K562 (cell line): ENCODE results near the gene TRAP1. TPM values are rescaled to one million over a fixed set of nuclear protein-coding genes. Genes with fewer than 3 reads are reported as not detected.

Experiments
- ATAC-seq: fragments of 200-7000 bp; cut with Tn5 transposase; 3 replicates; pipeline ENCODE4 v1.9.1; 2020; ENCODE audit warnings: moderate library complexity
- BruUV-seq: library from RNA; stranded (reverse); fragments of 400-500 nt; replicated peaks from 2 replicates; lab custom pipeline; 2021; lab: Mats Ljungman, UMichigan
- CTCF ChIA-PET: fragments of 300-600 bp; formaldehyde crosslinking; extraction: SDS; loops from one replicate; lab custom pipeline; 2021; ENCODE audit warnings: low intra/inter-chr PET ratio; lab: Yijun Ruan, JAX
- POLR2A ChIA-PET: fragments of 300-600, 350-650 bp; sonication (Branson Sonifier 250); formaldehyde crosslinking; extraction: SDS; loops from one replicate; lab custom pipeline; 2021; ENCODE audit warnings: antibody characterized with exemption, inconsistent platforms; lab: Yijun Ruan, JAX
- DNase-seq, 4 experiments: peaks; one replicate each; pipeline versions ENCODE4 v3.0.0 to v3.0.0-alpha.2; 2011 to 2018; ENCODE audit warnings: low spot score in 3 of 4, mixed read lengths in 3 of 4; ENCODE audit errors: extremely low read depth in 1 of 4
- FAIRE-seq: peaks from 2 replicates; lab custom pipeline; 2011; peaks lifted over from hg19 to GRCh38; lab: Jason Lieb, UNC
- H2AFZ ChIP-seq: 2 replicates; pipeline ENCODE4 v1.6.0; 2011; ENCODE audit warnings: low read depth, low read length, control low read depth, inconsistent platforms
- H3K27ac ChIP-seq: fragments of 200-600 bp; 3 replicates; pipeline ENCODE4 v1.8.0; 2011; ENCODE audit warnings: low read depth, mild to moderate bottlenecking, control low read depth, inconsistent platforms, low read length, moderate library complexity, mixed read lengths; ENCODE audit errors: extremely low read depth
- H3K27me3 ChIP-seq, 2 experiments: fragments of 300-600 bp in 1 of 2; 2 replicates in 1 of 2; 3 replicates in 1 of 2; pipeline versions ENCODE4 v1.6.0 to v1.8.0; 2011; ENCODE audit warnings: inconsistent platforms in 2 of 2, low read length in 2 of 2, mild to moderate bottlenecking in 1 of 2, mixed read lengths in 1 of 2, moderate library complexity in 1 of 2; ENCODE audit not compliant: control insufficient read depth in 2 of 2, insufficient read depth in 2 of 2
- H3K36me3 ChIP-seq: fragments of 300-600 bp; 3 replicates; pipeline ENCODE4 v1.8.0; 2011; ENCODE audit warnings: mild to moderate bottlenecking, low read length, inconsistent platforms; ENCODE audit not compliant: control insufficient read depth, insufficient read depth
- H3K4me1 ChIP-seq, 2 experiments: fragments of 200-600 bp in 1 of 2; replicated peaks in 1 of 2; 2 replicates in 1 of 2; 3 replicates in 1 of 2; pipeline versions ENCODE4 v1.5.1 to v1.8.0; 2011; ENCODE audit warnings: inconsistent platforms in 2 of 2, low read length in 2 of 2, mild to moderate bottlenecking in 1 of 2, mixed read lengths in 1 of 2, moderate library complexity in 1 of 2; ENCODE audit not compliant: control insufficient read depth in 2 of 2, insufficient read depth in 2 of 2
- H3K4me2 ChIP-seq: 2 replicates; pipeline ENCODE4 v1.6.1; 2011; ENCODE audit warnings: low read length, control low read depth, inconsistent platforms, mixed read lengths; ENCODE audit not compliant: insufficient read depth
- H3K4me3 ChIP-seq: fragments of 200-600 bp; sonication (generic), shearing (Covaris generic); 2 replicates; pipeline ENCODE4 v1.5.1; 2016; ENCODE audit warnings: control low read depth, inconsistent platforms
- H3K79me2 ChIP-seq: fragments of 200-600 bp; 3 replicates; pipeline ENCODE4 v1.8.0; 2011; ENCODE audit warnings: low read length, inconsistent platforms; ENCODE audit not compliant: control insufficient read depth, insufficient read depth
- H3K9ac ChIP-seq, 2 experiments: 2 replicates each; pipeline versions ENCODE4 v1.6.0 to v1.6.1; 2011; ENCODE audit warnings: low read depth in 2 of 2, low read length in 2 of 2, control low read depth in 1 of 2, inconsistent platforms in 1 of 2, mild to moderate bottlenecking in 1 of 2, mixed read lengths in 1 of 2; ENCODE audit not compliant: insufficient read depth in 1 of 2
- H3K9me1 ChIP-seq: one replicate; pipeline ENCODE4 v1.6.0; 2011; ENCODE audit warnings: inconsistent platforms, mild to moderate bottlenecking, low read length, moderate library complexity; ENCODE audit not compliant: control insufficient read depth, insufficient read depth
- H3K9me3 ChIP-seq: replicated peaks from 2 replicates; pipeline ENCODE4 v1.5.1; 2011; ENCODE audit warnings: low read depth, low read length, inconsistent platforms; ENCODE audit not compliant: control insufficient read depth, insufficient read depth
- H4K20me1 ChIP-seq: replicated peaks from 2 replicates; pipeline ENCODE4 v1.6.1; 2011; ENCODE audit warnings: low read length, inconsistent platforms, mixed read lengths; ENCODE audit not compliant: control insufficient read depth, insufficient read depth
- ARID2 ChIP-seq: fragments of 450-650 bp; IDR thresholded peaks from 2 replicates; pipeline ENCODE4 v1.6.1; 2017; ENCODE audit warnings: antibody characterized with exemption, mild to moderate bottlenecking
- HOXB6 ChIP-seq: fragments of 250-450 bp; sonication (Bioruptor Pico); IDR thresholded peaks from 2 replicates; pipeline ENCODE4 v1.5.1; 2022; ENCODE audit warnings: mild to moderate bottlenecking, borderline replicate concordance
- MITF ChIP-seq: IDR thresholded peaks from 2 replicates; pipeline ENCODE4 v1.6.1; 2014; ENCODE audit warnings: antibody characterized with exemption
- MYC ChIP-seq, 2 experiments: fragments of 250-450 bp in 1 of 2; sonication (Bioruptor Pico) in 1 of 2; IDR thresholded peaks; 2 replicates each; pipeline versions ENCODE4 v1.5.1 to v1.6.1; 2012 to 2021; ENCODE audit warnings: low read depth in 2 of 2, borderline replicate concordance in 1 of 2, improper control_type of control experiment in 1 of 2, low read length in 1 of 2, mild to moderate bottlenecking in 1 of 2, moderate library complexity in 1 of 2
- RFX5 ChIP-seq: IDR thresholded peaks from 2 replicates; pipeline ENCODE4 v1.6.1; 2011; ENCODE audit warnings: low read depth, mild to moderate bottlenecking, improper control_type of control experiment, low read length
- RHOXF2B ChIP-seq: fragments of 250-450 bp; sonication (Bioruptor Pico); conservative IDR thresholded peaks from 2 replicates; pipeline ENCODE4 v1.5.1; 2021
- TAF1 ChIP-seq: IDR thresholded peaks from 2 replicates; pipeline ENCODE4 v1.6.1; 2011; ENCODE audit warnings: mild to moderate bottlenecking, low read length, moderate library complexity; ENCODE audit not compliant: insufficient read depth, control insufficient read depth, severe bottlenecking; ENCODE audit errors: extremely low read depth
- TGIF2 ChIP-seq: sonication (generic); formaldehyde crosslinking; IDR thresholded peaks from 2 replicates; pipeline ENCODE4 v1.8.1; 2022; ENCODE audit warnings: mild to moderate bottlenecking, missing genetic modification reagents, moderate library complexity
- ZFP1 ChIP-seq: fragments of 450-650 bp; formaldehyde crosslinking; IDR thresholded peaks from 2 replicates; pipeline ENCODE4 v1.4.0; 2020; ENCODE audit warnings: mild to moderate bottlenecking, mixed read lengths
- ZNF280B ChIP-seq: fragments of 250-450 bp; sonication (Bioruptor Pico); IDR thresholded peaks from 2 replicates; pipeline ENCODE4 v1.5.1; 2021; ENCODE audit warnings: mild to moderate bottlenecking
- ZNF445 ChIP-seq: fragments of 250-450 bp; sonication (Bioruptor Pico); IDR thresholded peaks from 2 replicates; pipeline ENCODE4 v1.4.0; 2020; ENCODE audit warnings: low read depth, mild to moderate bottlenecking, moderate library complexity
- ZNF583 ChIP-seq: fragments of 250-450 bp; sonication (Bioruptor Pico); IDR thresholded peaks from 2 replicates; pipeline ENCODE4 v1.4.0; 2020
- ZNF830 ChIP-seq: fragments of 250-450 bp; sonication (Bioruptor Pico); IDR thresholded peaks from 2 replicates; pipeline ENCODE4 v1.5.0; 2021; ENCODE audit warnings: mild to moderate bottlenecking
- WGBS: fragments of 100-300 bp; shearing (Covaris generic); methylation state at CpG from one replicate; pipeline ENCODE4 v1.1.6; 2016; ENCODE audit warnings: low coverage, mixed read lengths; ENCODE audit not compliant: insufficient coverage; ENCODE audit errors: missing lambda C conversion rate; 5-methylcytosine and 5-hydroxymethylcytosine counted together
- in situ Hi-C: fragments of 300-500 bp; cut with MboI; formaldehyde crosslinking; loops from 4 replicates; pipeline ENCODE4 v1.15.0; 2018; ENCODE audit warnings: inconsistent platforms, mixed read lengths
- intact Hi-C: fragments of 100-400 bp; cut with micrococcal nuclease; formaldehyde crosslinking; loops from 2 replicates; pipeline ENCODE4 v1.14.2; 2022
- polyA plus RNA-seq, 8 experiments: library from polyadenylated mRNA; depleted of rRNA in 4 of 8; stranded (reverse) in 5 of 8; unstranded in 3 of 8; fragments of >200 nt; fragmentation: Nextera tagmentation in 2 of 8; fragmentation: Illumina TruSeq in 1 of 8; extraction: Ambion mirVana in 2 of 8; extraction: Trizol in 1 of 8; gene quantifications; 2 replicates each; pipeline versions ENCODE4 v1.2.1 to v1.2.3, GENCODE V29; 2011 to 2014; ENCODE audit warnings: inconsistent platforms in 1 of 8, missing spikeins in 1 of 8
- total RNA-seq, 7 experiments: library from RNA; depleted of rRNA in 6 of 7; stranded (reverse); fragments of >200 nt in 6 of 7; fragmentation: Illumina TruSeq in 2 of 7; extraction: Trizol in 2 of 7; gene quantifications; 2 replicates each; pipeline versions ENCODE4 v1.2.1 to v1.2.3, GENCODE V29; 2011 to 2021; ENCODE audit warnings: low replicate concordance in 1 of 7

The TRAP1 gene
- total and polyA plus RNA-seq, 9 of the 15 experiments (the other 6 are each of a cell fraction or from before 2014, with no cell fraction given) = 19.1 to 436 (median 301) TPM

GRCh38 chr16:3668626-3669025, 48.7 kb downstream of the TRAP1 start:
- Histone ChIP-seq H3K9ac (no peak overlapping the region), H3K27ac (no peak overlapping the region), H3K36me3 (peaks cover 87% of the 10 kb centered on the region; the same call in 2 of the 3 replicates), H3K4me3 (no peak overlapping the region), H3K4me2 (no peak overlapping the region), H2AFZ (no peak overlapping the region), H3K79me2 (no peaks in the 10 kb centered on the region), H3K27me3 (no peaks in the 10 kb centered on the region), H4K20me1 (no peaks in the 10 kb centered on the region; the same call in 1 of the 2 replicates), H3K9me1 (no peaks in the 10 kb centered on the region), H3K9me3 (no peaks in the 10 kb centered on the region), H3K4me1 (peaks cover 0 to 5% of the 10 kb centered on the region in 2 experiments; a peak in 2 of 5 replicates)
- DNase-seq (no peak), ATAC-seq (no peak), FAIRE-seq (no peak)
- 95% methylated on average over 9 of the region's 11 CpGs for WGBS
- POLR2A ChIA-PET = interaction anchor here (0.6 to 1.1 kb wide), 3 partner anchors 9 to 58 kb away, joined by 3 to 4 read pairs (median 3); no protein-coding TSS in a partner anchor
- TF ChIP-seq TAF1 = no peak
- no peak for TF ChIP-seq ZNF445
- TF ChIP-seq ZNF830 (CRISPR knock-in tag) = no peak
- no peak for TF ChIP-seq RHOXF2B (CRISPR knock-in tag)
- TF ChIP-seq ZFP1 (CRISPR knock-in tag) = no peak
- no peak for TF ChIP-seq TGIF2 (CRISPR knock-in tag)
- TF ChIP-seq ZNF583 (CRISPR knock-in tag) = no peak
- no peak for TF ChIP-seq MYC (IDR thresholded peaks at IDR 0.05; ENCODE audit: low read depth, low read length)
- TF ChIP-seq MYC (CRISPR knock-in tag; IDR thresholded peaks at IDR 0.05; ENCODE audit: borderline replicate concordance, low read depth) = no peak
- no peak for TF ChIP-seq ZNF280B (CRISPR knock-in tag)
- TF ChIP-seq RFX5 = no peak
- TF ChIP-seq ARID2 = no peak
- no peak for TF ChIP-seq MITF
- no peak for TF ChIP-seq HOXB6 (CRISPR knock-in tag)
- BruUV-seq = no TSS peak
- intact Hi-C loops (no loop called here), in situ Hi-C loops (no loop called here)
- CTCF ChIA-PET = no interaction called here
